Mononuclear cell (primary cell): Measurements from ENCODE around the gene ATP8B4. TPM values are rescaled to one million over a fixed set of nuclear protein-coding genes. Genes with fewer than 3 reads are reported as not detected.

Experiments
- H3K27me3 ChIP-seq: 2 replicates; pipeline ENCODE4 v1.6.0; 2011; ENCODE audit warnings: low read length, control low read depth; ENCODE audit not compliant: insufficient read depth
- H3K4me1 ChIP-seq: 2 replicates; pipeline ENCODE4 v1.5.1; 2011; ENCODE audit warnings: mild to moderate bottlenecking, low read length, control low read depth; ENCODE audit not compliant: insufficient read depth
- H3K4me3 ChIP-seq: 2 replicates; pipeline ENCODE4 v1.5.1; 2011; ENCODE audit warnings: mild to moderate bottlenecking, low read length, moderate library complexity
- H3K9me3 ChIP-seq: 2 replicates; pipeline ENCODE4 v1.5.1; 2011; ENCODE audit warnings: low read depth, mild to moderate bottlenecking, control low read depth, low read length
- total RNA-seq: library from RNA; depleted of rRNA; stranded (reverse); fragments of >200 nt; gene quantifications from one replicate; pipeline ENCODE4 v1.2.3, GENCODE V29; 2012

The ATP8B4 gene
- total RNA-seq, 1 donor: 8.2 TPM

- Histone ChIP-seq H3K27me3 (no peaks in the 10 kb centered on the region), H3K4me3 (no peak overlapping the region), H3K4me1 (no peaks in the 10 kb centered on the region), H3K9me3 (no peaks in the 10 kb centered on the region)
These were observed 235.9 kb downstream of the ATP8B4 start for GRCh38 chr15:49883121-49883520.

- no peaks in the 10 kb centered on the region for H3K9me3 ChIP-seq
- H3K27me3 ChIP-seq: no peaks in the 10 kb centered on the region
- no peak overlapping the region for H3K4me3 ChIP-seq
- H3K4me1 ChIP-seq: no peaks in the 10 kb centered on the region
These were observed 237.2 kb downstream of the ATP8B4 start for GRCh38 chr15:49881866-49882265.

- Histone ChIP-seq H3K27me3 (no peaks in the 10 kb centered on the region), H3K4me1 (no peaks in the 10 kb centered on the region), H3K9me3 (no peaks in the 10 kb centered on the region), H3K4me3 (no peak overlapping the region)
These were observed 237.6 kb downstream of the ATP8B4 start for GRCh38 chr15:49881433-49881832.

- Histone ChIP-seq H3K4me3 (no peak overlapping the region), H3K4me1 (no peaks in the 10 kb centered on the region), H3K9me3 (no peaks in the 10 kb centered on the region), H3K27me3 (no peaks in the 10 kb centered on the region)
These were observed 241.0 kb downstream of the ATP8B4 start for GRCh38 chr15:49877873-49878521.

GRCh38 chr15:49877117-49877872, 241.7 kb downstream of the ATP8B4 start:
- no peaks in the 10 kb centered on the region for H3K27me3 ChIP-seq
- H3K4me1 ChIP-seq: no peaks in the 10 kb centered on the region
- H3K4me3 ChIP-seq: no peak overlapping the region
- no peaks in the 10 kb centered on the region for H3K9me3 ChIP-seq

- H3K4me3 ChIP-seq: no peak overlapping the region
- no peaks in the 10 kb centered on the region for H3K9me3 ChIP-seq
- no peaks in the 10 kb centered on the region for H3K27me3 ChIP-seq
- no peaks in the 10 kb centered on the region for H3K4me1 ChIP-seq
These were observed 242.5 kb downstream of the ATP8B4 start for GRCh38 chr15:49876401-49877038.

GRCh38 chr15:49875392-49875791, 243.6 kb downstream of the ATP8B4 start:
- Histone ChIP-seq H3K9me3 (no peaks in the 10 kb centered on the region), H3K4me3 (no peak overlapping the region), H3K27me3 (no peaks in the 10 kb centered on the region), H3K4me1 (no peaks in the 10 kb centered on the region)

- Histone ChIP-seq H3K27me3 (no peaks in the 10 kb centered on the region), H3K9me3 (no peaks in the 10 kb centered on the region), H3K4me1 (no peaks in the 10 kb centered on the region), H3K4me3 (no peak overlapping the region)
These were observed 248.6 kb downstream of the ATP8B4 start for GRCh38 chr15:49870472-49870871.

- Histone ChIP-seq H3K9me3 (no peaks in the 10 kb centered on the region), H3K4me1 (no peaks in the 10 kb centered on the region), H3K27me3 (no peaks in the 10 kb centered on the region), H3K4me3 (no peak overlapping the region)
These were observed 250.7 kb downstream of the ATP8B4 start for GRCh38 chr15:49868348-49868747.

- Histone ChIP-seq H3K4me1 (no peaks in the 10 kb centered on the region), H3K9me3 (no peaks in the 10 kb centered on the region), H3K4me3 (no peak overlapping the region), H3K27me3 (no peaks in the 10 kb centered on the region)
These were observed 252.9 kb downstream of the ATP8B4 start for GRCh38 chr15:49865925-49866757.

- no peaks in the 10 kb centered on the region for H3K9me3 ChIP-seq
- no peaks in the 10 kb centered on the region for H3K27me3 ChIP-seq
- H3K4me3 ChIP-seq: no peak overlapping the region
- H3K4me1 ChIP-seq: no peaks in the 10 kb centered on the region
These were observed 254.8 kb downstream of the ATP8B4 start for GRCh38 chr15:49864251-49864650.

- no peaks in the 10 kb centered on the region for H3K9me3 ChIP-seq
- H3K4me3 ChIP-seq: no peak overlapping the region
- no peaks in the 10 kb centered on the region for H3K27me3 ChIP-seq
- no peaks in the 10 kb centered on the region for H3K4me1 ChIP-seq
These were observed 255.4 kb downstream of the ATP8B4 start for GRCh38 chr15:49863431-49864224.

GRCh38 chr15:49860101-49860500, 258.9 kb downstream of the ATP8B4 start:
- Histone ChIP-seq H3K4me3 (no peak overlapping the region), H3K27me3 (no peaks in the 10 kb centered on the region), H3K9me3 (no peaks in the 10 kb centered on the region), H3K4me1 (peaks cover 17% of the 10 kb centered on the region)
